HG02642 (cell line): ENCODE data around the gene CHIT1.

Experiments
- ATAC-seq: cut with Tn5 transposase; IDR thresholded peaks from one replicate; pipeline ENCODE4 v1.9.1; 2021; ENCODE audit warnings: mild to moderate bottlenecking; ENCODE audit not compliant: unreplicated experiment, poor library complexity

Gene CHIT1

DNA sequence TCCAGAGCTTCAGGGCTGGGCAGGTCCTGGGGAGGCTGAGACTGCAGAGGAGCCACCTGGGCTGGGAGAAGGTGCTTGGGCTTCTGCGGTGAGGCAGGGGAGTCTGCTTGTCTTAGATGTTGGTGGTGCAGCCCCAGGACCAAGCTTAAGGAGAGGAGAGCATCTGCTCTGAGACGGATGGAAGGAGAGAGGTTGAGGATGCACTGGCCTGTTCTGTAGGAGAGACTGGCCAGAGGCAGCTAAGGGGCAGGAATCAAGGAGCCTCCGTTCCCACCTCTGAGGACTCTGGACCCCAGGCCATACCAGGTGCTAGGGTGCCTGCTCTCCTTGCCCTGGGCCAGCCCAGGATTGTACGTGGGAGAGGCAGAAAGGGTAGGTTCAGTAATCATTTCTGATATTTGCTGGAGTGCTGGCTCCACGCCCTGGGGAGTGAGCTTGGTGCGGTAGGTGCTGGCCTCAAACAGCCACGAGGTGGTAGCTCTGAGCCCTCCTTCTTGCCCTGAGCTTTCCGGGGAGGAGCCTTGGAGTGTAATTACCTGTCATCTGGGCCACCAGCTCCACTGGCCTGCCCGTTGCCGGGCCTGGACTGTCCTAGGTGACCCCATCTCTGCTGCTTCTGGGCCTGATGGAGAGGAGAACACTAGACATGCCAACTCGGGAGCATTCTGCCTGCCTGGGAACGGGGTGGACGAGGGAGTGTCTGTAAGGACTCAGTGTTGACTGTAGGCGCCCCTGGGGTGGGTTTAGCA, 63.1 kb downstream of the CHIT1 start:
- ATAC-seq: no peak
